A673 (cell line): ENCODE measurements around the gene BST1.

Experiments
- CTCF ChIP-seq: fragments of 300-800, 200-600 bp; sonication (generic); conservative IDR thresholded peaks from 2 replicates; pipeline ENCODE4 v1.5.1; 2017; ENCODE audit warnings: low read depth, mild to moderate bottlenecking, antibody characterized with exemption, low read length, moderate library complexity, mixed read lengths
- EZH2 ChIP-seq: fragments of 200-600 bp; sonication (generic); IDR thresholded peaks from 2 replicates; pipeline ENCODE4 v1.6.1; 2017; ENCODE audit warnings: borderline replicate concordance, low read depth, mild to moderate bottlenecking, mixed read lengths, antibody characterized with exemption, low read length; ENCODE audit not compliant: poor library complexity, severe bottlenecking

- TF ChIP-seq EZH2 (no peak), CTCF (0 out of 2 replicates have a peak, but pooled peaks have one; percentile 17)
These were observed 27.5 kb upstream of the BST1 start for GRCh38 chr4:15675356-15675755.
